IMR-90 (cell line): Measurements from ENCODE around the gene NUBP1. TPM values are rescaled to one million over a fixed set of nuclear protein-coding genes. Genes with fewer than 3 reads are reported as not detected.

Experiments used
- ATAC-seq: fragments of 200-7000 bp; cut with Tn5 transposase; 2 replicates; pipeline ENCODE4 v1.9.1; 2020; ENCODE audit warnings: low read depth, mild to moderate bottlenecking, moderate library complexity
- BruUV-seq: library from RNA; stranded (reverse); fragments of 400-500 nt; replicated peaks from 2 replicates; lab custom pipeline; 2021; lab: Mats Ljungman, UMichigan
- CTCF ChIA-PET: fragments of 300-600 bp; formaldehyde crosslinking; extraction: SDS; loops from one replicate; lab custom pipeline; 2021; ENCODE audit warnings: antibody characterized with exemption; lab: Yijun Ruan, JAX
- POLR2A ChIA-PET: fragments of 300-600 bp; sonication (Branson Sonifier 250); formaldehyde crosslinking; loops from one replicate; lab custom pipeline; 2022; ENCODE audit warnings: antibody characterized with exemption; ENCODE audit not compliant: unreplicated experiment; lab: Charles Lee
- DNase-seq: peaks from one replicate; pipeline ENCODE4 v3.0.0; 2013
- H2AFZ ChIP-seq: replicated peaks from 2 replicates; pipeline ENCODE3; 2013; ENCODE audit warnings: low read length, mild to moderate bottlenecking; ENCODE audit not compliant: poor library complexity
- H2AK5ac ChIP-seq: 2 replicates; pipeline ENCODE4 v1.6.1; 2013; ENCODE audit warnings: low read depth, low read length, inconsistent platforms
- H2AK9ac ChIP-seq: replicated peaks from 2 replicates; pipeline ENCODE3; 2013; ENCODE audit warnings: mild to moderate bottlenecking, low read depth, low read length, moderate library complexity; ENCODE audit not compliant: poor library complexity
- H2BK120ac ChIP-seq: 2 replicates; pipeline ENCODE4 v1.6.1; 2013; ENCODE audit warnings: low read depth, low read length, inconsistent platforms
- H2BK15ac ChIP-seq: 3 replicates; pipeline ENCODE4 v1.6.1; 2013; ENCODE audit warnings: low read depth, low read length, inconsistent platforms
- H2BK20ac ChIP-seq: 2 replicates; pipeline ENCODE4 v1.6.1; 2013; ENCODE audit warnings: low read depth, mild to moderate bottlenecking, inconsistent platforms, low read length, moderate library complexity
- H2BK5ac ChIP-seq: 2 replicates; pipeline ENCODE4 v1.6.1; 2013; ENCODE audit warnings: mild to moderate bottlenecking, low read depth, low read length, inconsistent platforms; ENCODE audit not compliant: poor library complexity, severe bottlenecking
- H3K14ac ChIP-seq: replicated peaks from 2 replicates; pipeline ENCODE4 v1.6.1; 2013; ENCODE audit warnings: low read depth, low read length, inconsistent platforms
- H3K18ac ChIP-seq: 2 replicates; pipeline ENCODE4 v1.6.1; 2013; ENCODE audit warnings: low read depth, low read length, control low read depth
- H3K23ac ChIP-seq: 2 replicates; pipeline ENCODE4 v1.6.1; 2013; ENCODE audit warnings: low read depth, low read length, inconsistent platforms
- H3K27ac ChIP-seq: 2 replicates; pipeline ENCODE4 v1.5.1; 2013; ENCODE audit warnings: mild to moderate bottlenecking, control low read depth, low read length; ENCODE audit not compliant: insufficient read depth
- H3K27me3 ChIP-seq: 2 replicates; pipeline ENCODE4 v1.6.1; 2013; ENCODE audit warnings: low read length; ENCODE audit not compliant: control insufficient read depth, insufficient read depth
- H3K36me3 ChIP-seq: 2 replicates; pipeline ENCODE4 v1.6.1; 2013; ENCODE audit warnings: low read length, mixed read lengths; ENCODE audit not compliant: control insufficient read depth, insufficient read depth
- H3K4ac ChIP-seq: 2 replicates; pipeline ENCODE4 v1.6.1; 2013; ENCODE audit warnings: low read depth, low read length, inconsistent platforms
- H3K4me1 ChIP-seq: 2 replicates; pipeline ENCODE4 v1.6.1; 2013; ENCODE audit warnings: low read length, mixed read lengths; ENCODE audit not compliant: control insufficient read depth, insufficient read depth
- H3K4me2 ChIP-seq: 2 replicates; pipeline ENCODE4 v1.6.1; 2013; ENCODE audit warnings: low read depth, mild to moderate bottlenecking, control low read depth, low read length, moderate library complexity
- H3K4me3 ChIP-seq: 2 replicates; pipeline ENCODE4 v1.5.1; 2013; ENCODE audit warnings: low read depth, mild to moderate bottlenecking, control low read depth, low read length, moderate library complexity; ENCODE audit not compliant: insufficient read depth
- H3K56ac ChIP-seq: 2 replicates; pipeline ENCODE4 v1.6.1; 2013; ENCODE audit warnings: low read length, inconsistent platforms; ENCODE audit not compliant: insufficient read depth; ENCODE audit errors: extremely low read depth
- H3K79me1 ChIP-seq, 2 experiments: 2 replicates each; pipeline ENCODE4 v1.6.1; 2013; ENCODE audit warnings: low read length in 2 of 2, inconsistent platforms in 1 of 2, low read depth in 1 of 2
- H3K9ac ChIP-seq: 2 replicates; pipeline ENCODE4 v1.6.1; 2013; ENCODE audit warnings: low read depth, low read length, control low read depth
- H3K9me1 ChIP-seq: 2 replicates; pipeline ENCODE4 v1.6.1; 2013; ENCODE audit warnings: low read length, inconsistent platforms; ENCODE audit not compliant: insufficient read depth
- H3K9me3 ChIP-seq: 2 replicates; pipeline ENCODE4 v1.6.1; 2013; ENCODE audit warnings: low read length; ENCODE audit not compliant: control insufficient read depth, insufficient read depth
- H4K20me1 ChIP-seq: 2 replicates; pipeline ENCODE4 v1.6.1; 2013; ENCODE audit warnings: low read length, inconsistent platforms; ENCODE audit not compliant: insufficient read depth
- H4K5ac ChIP-seq: 2 replicates; pipeline ENCODE4 v1.6.1; 2013; ENCODE audit warnings: mild to moderate bottlenecking, low read depth, low read length, control low read depth
- H4K8ac ChIP-seq, 2 experiments: 2 replicates each; pipeline ENCODE4 v1.6.1; 2013; ENCODE audit warnings: low read depth in 2 of 2, low read length in 2 of 2, control low read depth in 1 of 2, inconsistent platforms in 1 of 2
- H4K91ac ChIP-seq: 2 replicates; pipeline ENCODE4 v1.6.1; 2013; ENCODE audit warnings: low read depth, low read length, inconsistent platforms; ENCODE audit not compliant: insufficient read depth
- ELK1 ChIP-seq: fragments of 150-350 bp; IDR thresholded peaks from 2 replicates; pipeline ENCODE4 v1.6.1; 2016; ENCODE audit warnings: low read depth, mild to moderate bottlenecking, low read length, moderate library complexity, borderline replicate concordance
- WGBS, 2 experiments: methylation state at CpG; one replicate each; pipeline versions ENCODE4 v1.1.5 to v1.1.7; 2013; ENCODE audit warnings: missing lambda C conversion rate in 2 of 2; ENCODE audit not compliant: insufficient read length in 1 of 2; ENCODE audit errors: extremely low coverage in 2 of 2; 5-methylcytosine and 5-hydroxymethylcytosine counted together
- dilution Hi-C: fragments of 300-500 bp; cut with HindIII; formaldehyde crosslinking; loops from one replicate; pipeline ENCODE4 v1.14.3; 2018; ENCODE audit warnings: low sequenced_read_pairs; ENCODE audit not compliant: unreplicated experiment
- in situ Hi-C: fragments of 300-500 bp; cut with MboI; formaldehyde crosslinking; loops from 3 replicates; pipeline ENCODE4 v1.14.3; 2019; ENCODE audit warnings: low sequenced_read_pairs, inconsistent platforms, mixed read lengths
- intact Hi-C: fragments of 100-400 bp; cut with micrococcal nuclease; formaldehyde crosslinking; loops from 2 replicates; pipeline ENCODE4 v1.10.0; 2022
- polyA plus RNA-seq, 3 experiments: library from polyadenylated mRNA; depleted of rRNA; stranded (reverse); fragments of >200 nt; gene quantifications; 2 replicates each; pipeline ENCODE4 v1.2.3, GENCODE V29; 2012; ENCODE audit warnings: low replicate concordance in 1 of 3
- total RNA-seq: library from RNA; depleted of rRNA; stranded (reverse); fragments of >200 nt; gene quantifications from 2 replicates; pipeline ENCODE4 v1.2.3, GENCODE V29; 2012

Gene NUBP1
- total and polyA plus RNA-seq, 2 of the 4 experiments (the other 2 are of a cell fraction) = 28.0 to 31.5 TPM

- POLR2A ChIA-PET = no interaction called here
Measured at GRCh38 chr16:10731790-10732189, 11.9 kb upstream of the NUBP1 start.

More at GRCh38 chr16:10731790-10732189, 11.9 kb upstream of the NUBP1 start:
- BruUV-seq = no TSS peak
- no peak overlapping the region for H4K8ac ChIP-seq
- no peak overlapping the region for H2AFZ ChIP-seq
- intact Hi-C loops = no loop called here
- in situ Hi-C loops = loop anchor here (5.0 kb wide), 2 partner anchors 214 to 474 kb away; no protein-coding TSS in a partner anchor
- no peak overlapping the region for H3K18ac ChIP-seq
- no peak overlapping the region for H2BK120ac ChIP-seq
- no peak overlapping the region for H2BK15ac ChIP-seq
- H3K27ac ChIP-seq = no peak overlapping the region
- H2AK9ac ChIP-seq = no peak overlapping the region
- no peak overlapping the region for H3K4me2 ChIP-seq
- no peak overlapping the region for H3K56ac ChIP-seq
- no peak overlapping the region for H2BK5ac ChIP-seq
- CTCF ChIA-PET = interaction anchor here (0.9 to 1.3 kb wide), 2 partner anchors 211 to 217 kb away, joined by 3 to 5 read pairs; no protein-coding TSS in a partner anchor
- no peak overlapping the region for H3K14ac ChIP-seq
- H3K4me1 ChIP-seq = no peaks in the 10 kb centered on the region
- DNase-seq (no peak), ATAC-seq (no peak)
- H3K9me3 ChIP-seq = peaks cover 2% of the 10 kb centered on the region; the same call in 1 of the 2 replicates
- no peak overlapping the region for H3K4ac ChIP-seq
- no peak overlapping the region for H3K9ac ChIP-seq
- WGBS, 2 experiments = no CpG with 5 or more reads among the region's 7 CpGs
- no peak overlapping the region for H3K4me3 ChIP-seq
- no peaks in the 10 kb centered on the region for H3K27me3 ChIP-seq
- no peaks in the 10 kb centered on the region for H3K79me1 ChIP-seq
- H2AK5ac ChIP-seq = no peak overlapping the region
- no peak overlapping the region for H3K23ac ChIP-seq
- H2BK20ac ChIP-seq = no peak overlapping the region
- dilution Hi-C loops = no loop called here
- peaks cover 3% of the 10 kb centered on the region; the same call in 1 of the 2 replicates for H3K9me1 ChIP-seq
- no peaks in the 10 kb centered on the region for H3K36me3 ChIP-seq
- no peak overlapping the region for H4K91ac ChIP-seq
- H4K20me1 ChIP-seq = no peaks in the 10 kb centered on the region
- H4K5ac ChIP-seq = no peak overlapping the region
- no peak for TF ChIP-seq ELK1
